ENCODE measurements around the gene FANCC.

FANCC gene

GRCh38 chr9:95080961-95081647, 236.4 kb downstream of the FANCC start:
- FAIRE-seq, result no peak

GRCh38 chr9:95079461-95079860, 238.0 kb downstream of the FANCC start:
- no peak for FAIRE-seq

DNA sequence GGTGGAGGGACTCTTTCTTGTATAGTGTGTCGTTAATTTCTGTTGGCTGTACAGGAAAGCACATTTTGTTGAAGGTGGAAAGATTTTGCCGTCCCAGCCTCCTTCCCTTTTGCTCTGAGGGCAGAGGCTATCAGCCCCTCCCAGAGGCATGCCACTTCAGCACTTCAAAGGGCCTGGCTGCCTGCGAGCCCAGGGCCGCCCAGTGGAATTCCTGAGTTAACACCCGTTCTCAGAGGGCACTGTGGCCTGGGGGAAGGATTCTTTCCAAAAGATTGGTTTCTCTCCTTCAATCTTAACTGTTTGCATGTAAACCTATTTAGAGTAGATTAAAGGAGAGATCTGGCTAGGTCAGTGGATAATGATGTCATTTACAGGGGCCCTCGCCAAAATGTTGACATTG, 238.6 kb downstream of the FANCC start:
- no peak for FAIRE-seq

DNA sequence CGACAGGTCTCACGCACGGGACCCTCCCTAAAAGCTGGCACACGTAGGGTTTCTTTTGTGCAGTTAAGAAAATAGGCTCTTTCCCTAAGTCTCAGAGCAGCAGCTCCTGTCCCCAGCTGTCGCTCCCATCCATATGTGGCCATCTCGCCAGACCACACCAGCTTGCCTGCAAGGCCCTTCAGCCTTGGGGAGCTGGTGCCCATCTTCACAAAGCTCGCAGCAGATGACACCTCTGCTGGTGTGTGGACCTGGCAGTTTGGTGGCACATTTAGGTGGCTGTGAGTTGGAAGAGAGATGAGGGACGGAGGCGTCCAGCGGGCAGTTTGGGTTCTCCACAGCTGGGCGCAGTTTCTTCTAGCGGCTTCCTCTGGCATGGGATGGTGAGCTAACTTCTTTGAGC, 239.0 kb downstream of the FANCC start:
- FAIRE-seq, result no peak

GRCh38 chr9:95077766-95078370, 239.6 kb downstream of the FANCC start:
- no peak for FAIRE-seq

GRCh38 chr9:95077053-95077765, 240.3 kb downstream of the FANCC start:
- no peak for FAIRE-seq

GRCh38 chr9:95076696-95077052, 240.8 kb downstream of the FANCC start:
- FAIRE-seq, result no peak

GRCh38 chr9:95075700-95076099, 241.8 kb downstream of the FANCC start:
- no peak for FAIRE-seq

GRCh38 chr9:95074632-95075031, 242.9 kb downstream of the FANCC start:
- no peak for FAIRE-seq

DNA sequence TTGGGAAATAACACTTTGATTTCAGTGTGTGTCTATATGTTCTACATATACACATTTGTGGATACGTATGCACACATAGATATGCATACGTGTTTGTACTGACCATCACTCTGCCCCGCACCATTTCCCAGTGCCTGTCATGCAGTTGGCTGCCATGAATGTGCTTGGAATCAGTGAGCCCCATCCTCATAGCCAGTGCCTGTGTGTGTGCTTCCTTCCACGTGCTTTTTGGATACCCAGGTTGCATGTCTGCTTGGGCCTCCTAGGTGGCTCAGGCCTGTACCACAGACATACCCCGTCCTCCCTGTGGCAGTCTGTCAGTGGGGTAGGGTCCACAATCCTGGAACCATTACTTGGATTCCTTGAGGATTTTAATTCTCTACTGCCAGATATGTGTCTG, 243.6 kb downstream of the FANCC start:
- FAIRE-seq, result no peak

- FAIRE-seq, result no peak
These were observed 244.4 kb downstream of the FANCC start for GRCh38 chr9:95073042-95073607.

DNA sequence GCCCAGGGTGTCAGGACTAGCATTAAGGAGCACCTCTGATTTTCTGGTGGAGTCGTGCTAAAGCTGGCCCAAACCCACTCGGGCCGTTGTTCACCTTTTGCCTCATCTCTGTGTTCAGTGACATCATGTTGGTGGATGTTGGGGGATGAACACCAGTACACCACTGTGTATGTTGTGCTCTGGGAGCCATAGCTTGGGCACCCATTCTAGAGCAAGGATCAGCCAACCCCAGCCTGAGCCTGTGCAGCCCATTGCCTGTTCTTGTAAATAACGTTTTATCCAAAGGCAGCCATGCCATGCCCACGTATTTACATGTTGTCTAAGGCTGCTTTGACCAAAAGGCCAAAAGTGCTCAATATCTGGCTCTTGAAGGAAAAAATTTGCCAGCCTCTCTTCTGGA, 245.6 kb downstream of the FANCC start:
- FAIRE-seq, result no peak

GRCh38 chr9:95071450-95071849, 246.1 kb downstream of the FANCC start:
- no peak for FAIRE-seq

DNA sequence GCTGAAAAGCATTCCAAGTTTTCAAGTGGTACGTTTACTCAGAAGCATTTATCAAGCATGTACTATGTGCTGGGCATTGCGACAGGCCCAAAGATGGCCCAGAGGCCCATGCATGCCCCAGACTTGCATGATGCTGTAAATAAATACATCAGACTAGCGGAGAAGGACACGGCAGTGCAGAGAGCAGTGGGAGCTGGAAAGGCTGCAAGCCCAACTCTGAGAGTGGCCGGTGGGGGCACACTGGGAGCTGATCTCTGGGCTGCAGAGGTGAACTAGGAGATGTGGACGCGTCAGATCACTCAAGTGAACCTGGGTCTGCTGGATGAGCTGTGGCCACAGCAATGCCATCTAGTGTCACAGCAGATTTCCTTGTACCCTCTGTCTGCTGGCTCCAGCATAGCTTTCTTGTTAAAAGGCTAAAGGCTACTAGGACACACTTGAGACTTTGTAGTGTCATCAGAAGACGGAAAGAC, 246.9 kb downstream of the FANCC start:
- no peak for FAIRE-seq

GRCh38 chr9:95067897-95068296, 249.6 kb downstream of the FANCC start:
- no peak for FAIRE-seq

DNA sequence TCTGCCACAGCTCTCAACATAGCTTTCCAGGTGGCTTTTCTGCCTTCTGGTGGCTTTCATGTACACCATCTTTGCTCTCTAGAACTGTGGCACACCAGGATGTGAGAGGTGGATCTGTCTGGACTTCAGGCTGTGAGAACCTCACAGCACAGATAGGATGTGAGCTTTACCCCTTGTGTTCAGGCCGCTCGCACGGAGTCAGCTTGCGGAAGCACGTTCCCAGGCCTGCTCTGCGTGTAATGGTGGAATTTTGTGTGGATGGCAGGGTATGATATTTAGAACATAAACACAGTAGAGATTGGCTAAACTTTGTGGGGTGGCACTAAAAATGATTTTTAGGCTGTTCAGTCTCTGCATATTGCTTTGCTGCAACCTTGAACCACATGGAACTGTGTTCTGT, 250.5 kb downstream of the FANCC start:
- no peak for FAIRE-seq

- no peak for FAIRE-seq
These were observed 252.3 kb downstream of the FANCC start for GRCh38 chr9:95065224-95065623.

- no peak for FAIRE-seq
These were observed 254.2 kb downstream of the FANCC start for GRCh38 chr9:95063300-95063699.

DNA sequence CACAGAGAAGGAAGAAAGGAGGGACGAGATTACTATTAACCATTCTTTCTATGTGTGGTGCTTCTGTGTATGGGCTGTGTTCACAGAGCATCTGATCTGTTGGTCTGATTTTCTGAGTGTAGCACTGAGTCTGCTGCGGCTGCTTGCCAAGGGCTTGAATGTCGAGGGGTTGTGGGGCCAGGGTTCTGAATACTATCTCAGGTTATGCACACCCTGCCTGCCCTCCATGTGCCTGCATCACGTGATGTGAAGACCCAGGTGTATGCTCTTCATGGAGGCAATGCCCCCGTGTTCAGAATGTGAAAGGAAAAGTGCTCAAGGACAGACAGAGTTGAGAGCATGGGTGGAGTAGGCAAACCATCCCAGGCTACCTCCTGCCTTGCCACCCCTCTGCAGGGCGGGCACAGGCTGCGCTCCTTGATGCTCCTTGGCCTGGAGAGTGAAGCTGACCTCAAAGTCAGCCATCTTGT, 254.9 kb downstream of the FANCC start:
- FAIRE-seq, result no peak

- no peak for FAIRE-seq
These were observed 255.5 kb downstream of the FANCC start for GRCh38 chr9:95061916-95062595.

DNA sequence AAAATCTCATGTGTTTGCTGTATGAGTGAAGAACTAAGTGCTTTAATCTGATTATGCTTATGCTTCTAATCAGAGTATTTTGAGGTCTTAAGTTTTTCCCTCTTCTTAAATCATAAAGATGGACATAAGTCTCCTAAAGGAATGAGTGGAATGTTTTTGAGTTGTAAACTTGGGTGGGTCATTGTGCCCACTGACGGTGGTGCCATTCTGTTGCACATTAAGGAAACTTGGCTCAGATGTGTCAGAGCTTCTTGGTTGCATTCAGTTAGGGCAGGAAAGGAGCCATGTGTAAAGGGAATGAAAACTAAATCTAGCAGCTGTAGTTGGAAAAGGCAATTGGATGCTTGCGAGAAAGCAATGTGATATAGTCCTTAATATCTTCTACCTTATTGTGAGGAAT, 256.6 kb downstream of the FANCC start:
- FAIRE-seq, result no peak

- no peak for FAIRE-seq
These were observed 257.3 kb downstream of the FANCC start for GRCh38 chr9:95060234-95060633.

DNA sequence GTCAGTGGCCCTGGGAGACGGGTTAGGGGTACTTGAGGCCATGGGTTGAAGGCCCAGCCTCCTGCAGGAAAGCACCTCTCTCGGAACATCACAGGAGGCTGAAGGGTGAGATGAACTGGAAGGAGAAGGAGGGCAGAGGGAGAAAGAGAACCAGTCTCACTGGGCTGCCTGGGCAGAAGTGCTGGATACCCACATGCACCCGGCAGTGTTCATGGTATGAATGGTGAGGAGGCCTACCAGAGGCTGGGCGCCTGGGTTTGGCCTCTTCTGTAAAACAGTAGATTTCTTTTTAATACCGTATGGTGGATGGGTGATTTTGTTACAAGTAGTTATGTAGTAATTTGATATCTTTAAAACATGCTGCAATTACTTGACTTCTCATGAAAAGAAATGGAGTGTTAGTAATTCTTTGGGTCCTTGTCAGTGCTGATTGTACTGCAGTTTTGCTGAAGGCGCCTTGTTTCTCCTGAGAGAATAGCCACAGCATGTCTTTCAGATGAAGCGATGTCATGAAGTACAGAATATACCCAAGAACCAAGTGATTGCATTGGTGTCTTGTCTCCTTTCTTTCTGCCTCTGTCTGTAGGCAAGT, 258.6 kb downstream of the FANCC start:
- FAIRE-seq, result no peak
